K562 (cell line): ENCODE results near the gene CASR. TPM values are rescaled to one million over a fixed set of nuclear protein-coding genes. Genes with fewer than 3 reads are reported as not detected.

Experiments
- ATAC-seq: fragments of 200-7000 bp; cut with Tn5 transposase; 3 replicates; pipeline ENCODE4 v1.9.1; 2020; ENCODE audit warnings: moderate library complexity
- BruUV-seq: library from RNA; stranded (reverse); fragments of 400-500 nt; replicated peaks from 2 replicates; lab custom pipeline; 2021; lab: Mats Ljungman, UMichigan
- CTCF ChIA-PET: fragments of 300-600 bp; formaldehyde crosslinking; extraction: SDS; loops from one replicate; lab custom pipeline; 2021; ENCODE audit warnings: low intra/inter-chr PET ratio; lab: Yijun Ruan, JAX
- POLR2A ChIA-PET: fragments of 300-600, 350-650 bp; sonication (Branson Sonifier 250); formaldehyde crosslinking; extraction: SDS; loops from one replicate; lab custom pipeline; 2021; ENCODE audit warnings: antibody characterized with exemption, inconsistent platforms; lab: Yijun Ruan, JAX
- DNase-seq, 4 experiments: peaks; one replicate each; pipeline versions ENCODE4 v3.0.0 to v3.0.0-alpha.2; 2011 to 2018; ENCODE audit warnings: low spot score in 3 of 4, mixed read lengths in 3 of 4; ENCODE audit errors: extremely low read depth in 1 of 4
- FAIRE-seq: peaks from 2 replicates; lab custom pipeline; 2011; peaks lifted over from hg19 to GRCh38; lab: Jason Lieb, UNC
- H2AFZ ChIP-seq: 2 replicates; pipeline ENCODE4 v1.6.0; 2011; ENCODE audit warnings: low read depth, low read length, control low read depth, inconsistent platforms
- H3K27ac ChIP-seq: fragments of 200-600 bp; 3 replicates; pipeline ENCODE4 v1.8.0; 2011; ENCODE audit warnings: low read depth, mild to moderate bottlenecking, control low read depth, inconsistent platforms, low read length, moderate library complexity, mixed read lengths; ENCODE audit errors: extremely low read depth
- H3K27me3 ChIP-seq, 2 experiments: fragments of 300-600 bp in 1 of 2; 2 replicates in 1 of 2; 3 replicates in 1 of 2; pipeline versions ENCODE4 v1.6.0 to v1.8.0; 2011; ENCODE audit warnings: inconsistent platforms in 2 of 2, low read length in 2 of 2, mild to moderate bottlenecking in 1 of 2, mixed read lengths in 1 of 2, moderate library complexity in 1 of 2; ENCODE audit not compliant: control insufficient read depth in 2 of 2, insufficient read depth in 2 of 2
- H3K36me3 ChIP-seq: fragments of 300-600 bp; 3 replicates; pipeline ENCODE4 v1.8.0; 2011; ENCODE audit warnings: mild to moderate bottlenecking, low read length, inconsistent platforms; ENCODE audit not compliant: control insufficient read depth, insufficient read depth
- H3K4me1 ChIP-seq, 2 experiments: fragments of 200-600 bp in 1 of 2; replicated peaks in 1 of 2; 2 replicates in 1 of 2; 3 replicates in 1 of 2; pipeline versions ENCODE4 v1.5.1 to v1.8.0; 2011; ENCODE audit warnings: inconsistent platforms in 2 of 2, low read length in 2 of 2, mild to moderate bottlenecking in 1 of 2, mixed read lengths in 1 of 2, moderate library complexity in 1 of 2; ENCODE audit not compliant: control insufficient read depth in 2 of 2, insufficient read depth in 2 of 2
- H3K4me2 ChIP-seq: 2 replicates; pipeline ENCODE4 v1.6.1; 2011; ENCODE audit warnings: low read length, control low read depth, inconsistent platforms, mixed read lengths; ENCODE audit not compliant: insufficient read depth
- H3K4me3 ChIP-seq: fragments of 200-600 bp; sonication (generic), shearing (Covaris generic); 2 replicates; pipeline ENCODE4 v1.5.1; 2016; ENCODE audit warnings: control low read depth, inconsistent platforms
- H3K79me2 ChIP-seq: fragments of 200-600 bp; 3 replicates; pipeline ENCODE4 v1.8.0; 2011; ENCODE audit warnings: low read length, inconsistent platforms; ENCODE audit not compliant: control insufficient read depth, insufficient read depth
- H3K9ac ChIP-seq, 2 experiments: 2 replicates each; pipeline versions ENCODE4 v1.6.0 to v1.6.1; 2011; ENCODE audit warnings: low read depth in 2 of 2, low read length in 2 of 2, control low read depth in 1 of 2, inconsistent platforms in 1 of 2, mild to moderate bottlenecking in 1 of 2, mixed read lengths in 1 of 2; ENCODE audit not compliant: insufficient read depth in 1 of 2
- H3K9me1 ChIP-seq: one replicate; pipeline ENCODE4 v1.6.0; 2011; ENCODE audit warnings: inconsistent platforms, mild to moderate bottlenecking, low read length, moderate library complexity; ENCODE audit not compliant: control insufficient read depth, insufficient read depth
- H3K9me3 ChIP-seq: replicated peaks from 2 replicates; pipeline ENCODE4 v1.5.1; 2011; ENCODE audit warnings: low read depth, low read length, inconsistent platforms; ENCODE audit not compliant: control insufficient read depth, insufficient read depth
- H4K20me1 ChIP-seq: replicated peaks from 2 replicates; pipeline ENCODE4 v1.6.1; 2011; ENCODE audit warnings: low read length, inconsistent platforms, mixed read lengths; ENCODE audit not compliant: control insufficient read depth, insufficient read depth
- FOXM1 ChIP-seq, 2 experiments: fragments of 450-650 bp in 1 of 2; sonication (generic) in 1 of 2; formaldehyde crosslinking in 1 of 2; IDR thresholded peaks; 2 replicates each; pipeline versions ENCODE4 v1.6.1 to v1.9.0; 2017 to 2022; ENCODE audit warnings: low read depth in 2 of 2, mild to moderate bottlenecking in 2 of 2, missing genetic modification reagents in 1 of 2, moderate library complexity in 1 of 2
- OTX1 ChIP-seq: fragments of 450-650 bp; formaldehyde crosslinking; IDR thresholded peaks from 2 replicates; pipeline ENCODE4 v1.4.0; 2022; ENCODE audit warnings: mild to moderate bottlenecking
- RAD21 ChIP-seq, 2 experiments: fragments of 250-450 bp in 1 of 2; fragments of 450-650 bp in 1 of 2; sonication (Bioruptor Pico) in 1 of 2; formaldehyde crosslinking in 1 of 2; IDR thresholded peaks in 1 of 2; conservative IDR thresholded peaks in 1 of 2; 2 replicates each; pipeline versions ENCODE4 v1.4.0 to v1.8.0; 2020 to 2022; ENCODE audit warnings: mild to moderate bottlenecking in 2 of 2, moderate library complexity in 1 of 2
- ZNF121 ChIP-seq: sonication (generic); formaldehyde crosslinking; conservative IDR thresholded peaks from 2 replicates; pipeline ENCODE4 v1.8.0; 2022; ENCODE audit warnings: missing genetic modification reagents
- ZNF316 ChIP-seq: fragments of 450-650 bp; IDR thresholded peaks from 2 replicates; pipeline ENCODE4 v1.6.1; 2016
- WGBS: fragments of 100-300 bp; shearing (Covaris generic); methylation state at CpG from one replicate; pipeline ENCODE4 v1.1.6; 2016; ENCODE audit warnings: low coverage, mixed read lengths; ENCODE audit not compliant: insufficient coverage; ENCODE audit errors: missing lambda C conversion rate; 5-methylcytosine and 5-hydroxymethylcytosine counted together
- in situ Hi-C: fragments of 300-500 bp; cut with MboI; formaldehyde crosslinking; loops from 4 replicates; pipeline ENCODE4 v1.15.0; 2018; ENCODE audit warnings: inconsistent platforms, mixed read lengths
- intact Hi-C: fragments of 100-400 bp; cut with micrococcal nuclease; formaldehyde crosslinking; loops from 2 replicates; pipeline ENCODE4 v1.14.2; 2022
- polyA plus RNA-seq, 8 experiments: library from polyadenylated mRNA; depleted of rRNA in 4 of 8; stranded (reverse) in 5 of 8; unstranded in 3 of 8; fragments of >200 nt; fragmentation: Nextera tagmentation in 2 of 8; fragmentation: Illumina TruSeq in 1 of 8; extraction: Ambion mirVana in 2 of 8; extraction: Trizol in 1 of 8; gene quantifications; 2 replicates each; pipeline versions ENCODE4 v1.2.1 to v1.2.3, GENCODE V29; 2011 to 2014; ENCODE audit warnings: inconsistent platforms in 1 of 8, missing spikeins in 1 of 8
- total RNA-seq, 7 experiments: library from RNA; depleted of rRNA in 6 of 7; stranded (reverse); fragments of >200 nt in 6 of 7; fragmentation: Illumina TruSeq in 2 of 7; extraction: Trizol in 2 of 7; gene quantifications; 2 replicates each; pipeline versions ENCODE4 v1.2.1 to v1.2.3, GENCODE V29; 2011 to 2021; ENCODE audit warnings: low replicate concordance in 1 of 7
- TF ChIP-seq, protein P1 (sequence below), 3 experiments: IDR thresholded peaks in 2 of 3; conservative IDR thresholded peaks in 1 of 3; 2 replicates each; pipeline ENCODE4 v1.5.1; 2011 to 2012; ENCODE audit warnings: low read length in 3 of 3, mild to moderate bottlenecking in 3 of 3, control low read depth in 2 of 3, improper control_type of control experiment in 1 of 3, inconsistent platforms in 1 of 3, low read depth in 1 of 3, mixed read lengths in 1 of 3, moderate library complexity in 1 of 3; ENCODE audit not compliant: insufficient read depth in 2 of 3

The CASR gene
- total and polyA plus RNA-seq, 9 of the 15 experiments (the other 6 are each of a cell fraction or from before 2014, with no cell fraction given): not detected

GRCh38 chr3:122305818-122306621, 122.6 kb downstream of the CASR start:
- TF ChIP-seq RAD21 (CRISPR knock-in tag; conservative IDR thresholded peaks at IDR 0.05 in 1 of 2, IDR thresholded peaks at IDR 0.05 in 1 of 2): peak; percentile 7 to 47; a peak in 2 of 4 replicates
- peak; percentile 43; the same call in 1 of the 2 replicates for TF ChIP-seq ZNF316
- TF ChIP-seq OTX1: no peak
- TF ChIP-seq ZNF121 (CRISPR knock-in tag): no peak
- TF ChIP-seq FOXM1 (IDR thresholded peaks at IDR 0.05; ENCODE audit: low read depth): no peak
- no peak for TF ChIP-seq FOXM1 (CRISPR knock-in tag; IDR thresholded peaks at IDR 0.05; ENCODE audit: low read depth)
- TF ChIP-seq, protein P1, sequence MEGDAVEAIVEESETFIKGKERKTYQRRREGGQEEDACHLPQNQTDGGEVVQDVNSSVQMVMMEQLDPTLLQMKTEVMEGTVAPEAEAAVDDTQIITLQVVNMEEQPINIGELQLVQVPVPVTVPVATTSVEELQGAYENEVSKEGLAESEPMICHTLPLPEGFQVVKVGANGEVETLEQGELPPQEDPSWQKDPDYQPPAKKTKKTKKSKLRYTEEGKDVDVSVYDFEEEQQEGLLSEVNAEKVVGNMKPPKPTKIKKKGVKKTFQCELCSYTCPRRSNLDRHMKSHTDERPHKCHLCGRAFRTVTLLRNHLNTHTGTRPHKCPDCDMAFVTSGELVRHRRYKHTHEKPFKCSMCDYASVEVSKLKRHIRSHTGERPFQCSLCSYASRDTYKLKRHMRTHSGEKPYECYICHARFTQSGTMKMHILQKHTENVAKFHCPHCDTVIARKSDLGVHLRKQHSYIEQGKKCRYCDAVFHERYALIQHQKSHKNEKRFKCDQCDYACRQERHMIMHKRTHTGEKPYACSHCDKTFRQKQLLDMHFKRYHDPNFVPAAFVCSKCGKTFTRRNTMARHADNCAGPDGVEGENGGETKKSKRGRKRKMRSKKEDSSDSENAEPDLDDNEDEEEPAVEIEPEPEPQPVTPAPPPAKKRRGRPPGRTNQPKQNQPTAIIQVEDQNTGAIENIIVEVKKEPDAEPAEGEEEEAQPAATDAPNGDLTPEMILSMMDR (IDR thresholded peaks at IDR 0.05 in 2 of 3, conservative IDR thresholded peaks at IDR 0.05 in 1 of 3; ENCODE audit: insufficient read depth in 2 of 3, low read depth in 1 of 3, low read length in 3 of 3): peak in 2 of 3 experiments; percentile 12 to 47; a peak in 2 of 6 replicates
- intact Hi-C loops: loop anchor here (5.0 kb wide), 1 partner anchor 51 kb away; no protein-coding TSS in a partner anchor
- H3K27me3 ChIP-seq: no peaks in the 10 kb centered on the region; a peak in 1 of 5 replicates
- no peaks in the 10 kb centered on the region for H3K36me3 ChIP-seq
- no peak overlapping the region for H2AFZ ChIP-seq
- WGBS: 3% methylated on average over 3 of the region's 3 CpGs
- ChIA-PET CTCF (interaction anchor here (0.6 kb wide), 1 partner anchor 761 kb away, joined by 3 read pairs; no protein-coding TSS in a partner anchor), POLR2A (interaction anchor here (0.9 to 1.1 kb wide), 2 partner anchors 9 to 25 kb away, joined by 3 read pairs; no protein-coding TSS in a partner anchor)
- H4K20me1 ChIP-seq: no peaks in the 10 kb centered on the region
- H3K9me1 ChIP-seq: no peaks in the 10 kb centered on the region
- H3K9ac ChIP-seq: no peak overlapping the region
- H3K79me2 ChIP-seq: no peaks in the 10 kb centered on the region
- H3K4me2 ChIP-seq: no peak overlapping the region
- H3K9me3 ChIP-seq: no peaks in the 10 kb centered on the region
- in situ Hi-C loops: no loop called here
- no peaks in the 10 kb centered on the region for H3K4me1 ChIP-seq
- H3K4me3 ChIP-seq: no peak overlapping the region
- peak; percentile 61; the same call in 2 of the 3 replicates for ATAC-seq
- FAIRE-seq: no peak
- DNase-seq: peak in 1 of 4 experiments; percentile 4
- H3K27ac ChIP-seq: no peak overlapping the region
- BruUV-seq: no TSS peak
